ENCODE data around the gene DLK1.

The DLK1 gene

DNA sequence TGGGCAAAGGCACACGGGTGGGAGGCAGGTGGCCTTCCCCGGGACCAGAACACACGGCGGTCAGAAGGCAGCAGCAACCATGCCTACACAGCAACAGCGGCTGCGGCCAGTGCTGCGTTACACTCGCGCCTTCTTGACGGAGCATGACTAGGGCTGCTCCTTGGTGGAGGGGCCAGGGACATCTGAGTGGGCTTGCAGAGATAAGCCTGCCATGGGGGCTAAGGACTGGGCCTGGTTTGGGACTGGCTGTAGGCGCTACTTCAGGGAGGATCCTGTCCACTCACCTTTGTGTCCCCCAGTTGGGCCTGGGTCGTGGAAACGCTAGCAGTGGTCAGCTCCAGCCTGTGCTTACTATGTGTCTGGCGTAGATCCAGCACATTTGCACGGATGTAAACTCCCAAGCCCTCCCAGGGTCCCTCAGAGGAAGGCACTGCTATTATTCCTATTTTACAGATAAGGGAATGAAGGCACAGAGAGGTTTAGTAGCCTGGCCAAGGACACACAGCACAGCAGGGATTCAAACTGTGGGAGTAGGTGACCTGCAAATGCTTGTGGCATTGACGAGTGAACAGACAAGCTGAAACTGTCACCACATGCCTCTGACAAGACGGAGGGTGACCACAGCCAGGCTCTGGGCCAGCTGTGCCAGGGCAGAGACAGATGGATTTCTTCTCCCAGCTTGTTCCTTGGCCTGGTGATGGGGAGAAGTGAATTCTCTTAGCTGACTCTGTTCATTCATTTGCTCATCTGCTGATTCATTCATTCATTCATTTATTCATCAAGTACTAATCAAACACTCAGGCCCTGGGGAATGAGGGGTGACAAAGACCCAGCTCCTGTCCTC is 31.9 kb upstream of the DLK1 start:
- no peak for DNase-seq

DNA sequence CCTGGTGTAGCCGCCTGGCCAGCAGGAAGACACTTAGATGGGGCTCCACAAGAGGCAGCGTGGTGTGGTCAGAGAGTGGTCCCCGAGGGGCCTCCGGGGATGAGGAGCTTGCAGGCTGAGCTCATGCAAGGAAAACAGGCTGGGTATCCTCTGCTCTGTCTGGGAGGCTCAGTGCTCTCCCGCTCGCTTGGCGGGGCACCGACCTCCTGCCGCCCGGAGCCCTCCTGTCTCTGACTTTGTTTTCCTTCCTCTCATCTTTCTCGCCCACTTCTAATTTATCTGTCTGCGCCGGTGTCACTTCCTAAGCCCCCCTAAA is 31.3 kb upstream of the DLK1 start:
- no peak for DNase-seq

DNA sequence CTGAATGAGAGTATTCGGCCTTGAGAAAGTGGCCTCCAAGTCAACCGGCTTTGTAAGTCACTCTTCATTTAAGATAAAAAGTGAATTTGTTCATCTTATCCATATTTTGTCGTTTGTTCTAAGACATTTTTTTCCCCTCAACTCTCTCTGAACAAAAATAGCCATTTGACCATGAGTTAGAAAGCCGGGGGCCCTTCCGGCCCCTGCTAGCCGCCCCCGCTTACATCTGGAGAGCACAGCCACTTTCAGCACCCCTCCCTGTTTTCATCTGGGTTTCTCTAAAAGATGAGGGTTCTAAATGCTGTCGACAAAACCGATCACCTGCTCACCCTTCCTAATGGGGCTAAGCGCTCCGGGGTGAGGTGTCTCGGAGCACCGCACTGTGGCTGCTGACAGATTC is 30.7 kb upstream of the DLK1 start:
- no peak for DNase-seq

DNA sequence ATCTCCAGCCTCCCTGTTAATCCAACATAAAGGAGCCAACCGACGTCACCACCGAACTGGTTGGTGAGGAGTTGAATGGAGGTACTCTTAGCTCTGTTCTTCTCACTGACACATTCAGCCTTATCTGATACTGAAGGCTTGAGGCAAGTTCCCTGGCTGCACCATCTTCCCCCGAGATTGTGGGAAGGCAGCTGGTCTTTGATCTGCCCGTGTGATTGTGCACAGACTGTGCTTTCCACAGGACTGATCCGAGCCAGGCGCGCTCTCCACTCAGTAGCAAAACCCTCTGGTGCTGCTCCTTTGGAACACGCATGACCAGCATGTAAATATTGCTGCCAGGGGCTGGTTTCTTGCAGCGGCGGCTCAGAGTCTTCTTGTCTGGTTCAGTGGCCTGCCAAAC is 30.1 kb upstream of the DLK1 start:
- no peak for DNase-seq

DNA sequence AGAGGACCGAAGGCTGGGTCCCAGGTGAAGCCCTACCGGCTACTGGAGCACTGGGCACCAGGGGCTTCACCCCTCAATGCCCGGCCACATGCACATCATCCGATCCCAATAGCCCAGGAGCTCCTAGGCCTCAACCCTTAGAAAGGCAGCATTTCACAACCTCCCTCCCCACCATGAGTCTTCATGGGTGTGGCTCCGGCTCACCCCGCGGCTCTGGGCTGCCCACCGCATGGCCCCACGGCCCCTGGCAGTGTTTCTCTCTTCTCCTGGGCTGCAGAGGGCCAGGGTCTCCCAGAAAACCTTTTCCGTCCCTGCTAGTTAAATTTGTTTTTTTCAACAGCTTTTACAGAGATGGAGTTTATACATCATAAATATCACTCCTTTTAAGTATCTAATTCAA is 28.6 kb upstream of the DLK1 start:
- no peak for DNase-seq

DNA sequence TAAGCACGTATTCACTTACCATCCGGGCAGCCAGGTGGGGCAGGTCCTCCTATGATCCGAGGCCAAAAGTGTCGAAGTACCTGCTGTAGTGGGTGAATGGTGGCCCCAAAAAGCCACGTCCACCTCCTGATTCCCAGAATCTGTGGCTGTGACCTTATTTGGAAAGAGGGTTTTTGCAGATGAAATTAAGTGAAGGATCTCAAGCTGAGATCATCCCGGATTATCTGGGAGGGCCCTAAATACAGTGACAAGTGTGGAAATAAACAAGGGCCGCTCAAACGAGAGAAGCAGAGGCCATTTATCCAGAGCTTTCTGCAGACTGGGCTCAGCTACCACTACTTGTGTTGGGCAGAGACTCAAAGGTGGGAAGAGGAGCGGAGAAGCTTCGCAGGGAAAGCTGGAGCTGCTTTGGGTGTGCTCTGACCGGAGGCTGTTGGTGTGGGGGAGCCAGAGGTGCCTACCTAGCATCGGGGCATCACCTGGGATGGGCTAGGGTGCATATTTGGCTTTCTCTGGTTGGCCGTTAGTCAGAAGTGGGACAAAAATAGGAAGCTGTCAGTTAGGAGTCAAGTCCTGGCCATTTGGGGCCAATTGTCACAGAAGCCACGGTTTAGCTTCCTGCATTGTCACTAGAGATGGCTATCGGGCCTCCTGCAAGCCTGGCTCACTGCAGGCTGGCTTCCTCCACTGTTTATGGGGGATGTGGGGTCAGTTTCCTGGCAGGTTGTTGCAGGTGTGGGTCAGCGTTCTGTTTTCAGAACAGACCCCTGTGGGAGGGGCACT is 27.8 kb upstream of the DLK1 start:
- DNase-seq: no peak

DNA sequence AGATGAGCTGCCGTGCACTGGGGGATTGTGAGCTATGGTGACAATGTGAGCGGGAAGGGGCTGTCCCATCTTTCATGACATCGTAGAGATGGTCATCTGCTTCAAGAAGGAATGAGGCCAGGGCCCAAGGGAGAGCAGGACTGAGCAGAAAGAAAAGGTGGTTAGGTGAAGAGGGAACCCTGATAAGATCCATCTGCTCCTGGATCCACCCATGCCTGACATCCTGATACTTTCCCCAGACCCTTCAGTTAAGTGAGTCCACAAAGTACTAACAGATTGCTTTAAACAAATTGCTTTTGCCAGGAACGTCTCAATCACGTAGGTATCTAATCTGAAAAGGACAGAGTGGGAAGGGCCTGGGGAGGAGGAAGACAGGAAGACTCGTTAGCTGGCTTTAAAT is 25.4 kb upstream of the DLK1 start:
- no peak for DNase-seq

DNA sequence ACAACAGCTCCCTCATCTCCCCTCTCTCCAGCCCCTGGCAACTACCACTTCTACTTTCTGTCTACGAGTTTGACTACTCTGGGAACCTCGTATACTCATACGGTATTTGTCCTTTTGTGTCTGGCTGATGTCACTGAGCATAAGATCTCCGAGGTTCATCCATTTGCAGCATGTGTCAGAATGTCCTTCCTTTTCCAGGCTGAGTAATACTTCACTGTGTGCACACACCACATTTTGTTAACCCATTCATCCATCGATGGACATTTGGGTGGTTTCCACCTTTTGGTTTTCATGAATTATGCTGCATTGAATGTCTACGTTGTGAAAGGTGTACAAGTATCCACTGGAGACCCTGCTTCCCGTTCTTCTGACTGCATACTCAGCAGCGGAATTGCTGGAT is 24.1 kb upstream of the DLK1 start:
- DNase-seq: no peak

DNA sequence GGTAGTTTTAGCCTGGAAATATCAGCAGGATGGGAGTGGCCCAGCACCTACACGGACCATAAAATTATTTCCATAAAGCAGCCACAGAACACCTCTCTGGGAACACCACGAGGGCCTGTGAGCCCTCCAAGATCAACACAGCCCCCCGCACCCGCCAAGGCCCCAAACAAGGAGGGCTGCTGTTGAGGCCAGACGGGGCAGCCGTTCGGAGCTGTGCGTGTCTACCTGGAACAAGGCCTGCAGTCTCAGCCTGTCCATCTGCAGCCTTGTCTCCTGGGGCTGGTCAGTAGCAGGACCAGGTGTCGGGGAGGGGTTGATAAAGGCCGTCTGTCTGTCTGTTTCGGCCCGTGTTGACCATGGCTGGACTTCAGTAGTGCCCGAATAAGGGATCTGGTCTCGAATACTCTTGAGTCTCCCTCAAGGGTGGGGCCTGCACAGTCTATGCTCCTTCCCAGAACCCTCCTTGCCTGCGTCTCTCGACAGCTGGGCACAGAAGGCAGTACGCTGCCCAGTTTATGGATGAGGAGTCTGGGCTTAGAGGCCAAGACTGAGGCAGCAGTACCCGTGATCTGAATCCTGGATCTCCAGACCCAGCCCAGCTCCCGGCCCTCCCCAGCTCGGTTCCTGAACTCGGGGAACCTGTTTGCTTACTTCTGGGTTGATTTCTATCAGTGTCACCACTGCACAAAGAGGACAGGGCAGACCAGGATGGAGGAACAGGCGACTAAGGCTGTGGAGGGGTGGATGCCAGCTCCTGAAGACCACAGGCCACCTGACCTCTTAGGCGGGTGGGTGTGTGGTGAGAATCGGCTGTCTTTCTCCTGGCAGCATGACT is 23.1 kb upstream of the DLK1 start:
- DNase-seq: no peak

DNA sequence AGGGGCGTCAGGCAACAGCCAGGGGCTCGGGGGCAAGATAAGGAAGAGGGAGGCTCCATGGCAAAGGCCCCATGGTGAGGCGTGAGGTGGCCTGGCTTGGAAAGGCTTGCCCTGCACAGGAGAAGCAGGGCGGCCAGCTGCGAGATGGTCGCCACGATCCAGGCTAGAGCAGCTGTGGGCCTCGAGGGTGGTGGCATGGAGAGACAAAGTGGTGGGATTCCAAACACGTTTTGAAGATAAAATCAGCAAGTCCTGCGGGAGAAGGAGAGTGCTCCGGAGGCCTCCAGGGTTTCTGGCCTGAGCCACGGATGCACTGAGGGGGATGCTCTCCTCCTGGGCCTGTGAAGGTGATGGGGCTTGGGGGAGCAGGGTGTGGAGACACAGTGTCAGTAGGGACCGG is 20.5 kb upstream of the DLK1 start:
- no peak for DNase-seq

DNA sequence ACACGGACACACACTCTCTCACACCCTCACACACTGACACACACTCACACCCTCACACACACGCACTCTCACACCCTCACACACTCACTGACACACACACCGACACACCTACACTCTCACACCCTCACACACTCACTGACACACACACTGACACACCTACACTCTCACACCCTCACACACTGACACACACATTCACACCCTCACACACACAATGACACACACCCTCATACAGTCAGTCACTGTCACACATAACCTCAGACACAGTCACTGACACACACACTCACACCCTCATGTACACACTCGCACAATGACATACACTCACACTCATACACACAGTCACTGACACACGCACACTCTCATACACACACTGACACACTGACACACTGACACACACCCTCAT is 19.8 kb upstream of the DLK1 start:
- DNase-seq: no peak

DNA sequence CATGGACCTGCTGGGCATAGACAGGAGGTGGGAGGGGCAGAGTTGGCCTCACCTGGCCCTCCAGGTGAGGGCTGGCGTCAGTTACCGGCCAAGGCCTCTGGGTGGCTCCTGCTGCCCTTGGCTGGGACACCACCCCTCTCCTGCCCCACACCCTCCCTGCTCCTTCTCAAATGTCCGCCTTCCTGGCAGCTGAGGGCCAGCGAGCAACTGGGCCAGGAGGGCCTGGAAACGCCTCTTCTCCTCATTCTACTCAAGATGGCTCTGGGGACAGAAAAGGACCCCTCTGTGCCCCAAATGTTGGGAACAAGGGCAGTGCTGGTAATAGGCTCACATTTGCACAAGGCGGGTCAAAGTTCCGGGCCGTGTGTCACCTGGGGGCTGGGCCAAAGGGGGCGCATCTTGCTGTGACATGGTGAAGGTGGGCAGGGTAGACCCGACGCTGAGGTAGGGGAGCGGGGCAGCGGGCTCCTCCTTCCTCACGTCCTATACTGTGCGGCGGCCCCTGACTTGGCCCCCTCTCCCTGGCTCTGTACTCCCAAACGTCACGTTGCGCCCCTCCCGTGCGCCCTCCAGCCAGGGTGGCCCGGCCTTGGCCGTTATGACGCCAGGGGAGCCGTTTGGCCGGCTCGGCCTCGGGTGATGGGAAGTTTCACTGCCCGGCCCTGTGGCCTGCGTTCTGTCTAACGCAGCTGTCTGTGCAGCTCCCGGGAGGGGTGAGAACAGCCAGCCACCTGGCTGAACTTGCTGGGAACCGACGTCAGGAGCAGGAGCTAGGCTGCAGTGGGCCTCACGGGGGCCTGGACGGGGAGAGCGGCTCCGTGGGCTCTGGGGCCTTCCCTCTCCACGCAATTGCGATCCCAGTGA is 18.0 kb upstream of the DLK1 start:
- DNase-seq: no peak

DNA sequence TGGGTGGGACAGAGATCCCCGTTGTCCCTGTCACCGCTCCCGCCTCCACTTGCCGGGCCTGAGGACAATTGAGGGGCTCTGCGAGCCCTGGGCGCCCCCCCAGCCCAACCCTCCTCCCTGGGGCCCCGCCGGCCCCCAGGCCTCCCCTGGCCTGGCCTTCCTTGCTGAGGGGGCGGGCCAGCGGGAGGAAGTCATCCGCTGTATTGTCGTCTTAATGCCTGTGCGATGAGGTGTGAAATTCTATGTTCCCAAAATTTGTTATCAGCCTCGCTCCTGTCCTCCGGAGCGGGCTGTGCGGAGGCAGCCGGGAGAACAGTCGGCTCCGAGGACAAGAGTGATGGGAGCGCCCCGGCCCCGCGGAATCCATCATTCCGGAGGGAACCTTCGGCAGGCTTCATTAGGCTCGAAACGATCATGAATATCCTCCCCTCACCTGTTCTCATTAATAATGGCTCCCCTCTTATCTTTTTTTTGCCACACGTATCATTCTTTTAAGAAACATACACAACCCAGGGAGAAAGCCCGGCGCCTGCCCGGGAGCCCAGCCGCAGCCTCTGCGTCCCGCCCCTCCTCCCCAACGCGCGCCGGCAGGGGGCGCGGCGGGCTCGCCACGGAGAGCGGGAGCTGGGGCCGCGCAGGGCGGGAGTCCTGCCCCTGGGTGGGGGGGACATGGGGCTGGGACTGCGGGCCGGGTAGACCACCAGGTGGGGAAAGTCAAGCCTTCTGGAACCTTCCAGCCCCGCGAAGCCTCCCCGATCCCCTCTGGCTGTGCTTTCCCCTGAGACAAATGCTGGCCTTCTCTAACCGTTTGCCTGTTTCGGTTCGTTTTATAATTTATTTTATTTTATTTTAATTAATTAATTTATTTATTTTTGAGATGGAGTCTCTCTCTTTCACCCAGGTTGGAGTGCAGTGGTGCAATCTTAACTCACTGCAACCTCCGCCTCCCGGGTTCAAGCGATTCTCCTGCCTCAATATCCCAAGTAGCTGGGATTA is 17.1 kb upstream of the DLK1 start:
- no peak for DNase-seq

DNA sequence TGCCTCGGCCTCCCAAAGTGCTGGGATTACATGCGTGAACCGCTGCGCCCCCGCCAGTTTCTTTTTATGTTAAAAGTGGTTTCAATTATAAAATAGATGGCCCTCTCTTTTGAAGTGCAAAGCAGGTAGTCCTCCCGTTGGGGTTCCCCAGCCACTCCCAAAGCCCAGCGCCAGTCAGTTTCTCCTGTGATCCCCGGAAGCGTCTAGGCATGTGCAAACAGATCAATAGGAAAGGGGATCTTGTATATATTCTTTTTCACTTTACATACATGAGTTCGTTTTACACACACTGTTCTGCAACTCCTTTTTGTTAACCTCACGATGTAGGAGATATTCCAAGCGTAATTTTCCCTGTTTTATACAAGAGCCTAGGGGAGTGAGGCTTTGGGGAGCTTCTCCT is 16.3 kb upstream of the DLK1 start:
- DNase-seq: no peak

DNA sequence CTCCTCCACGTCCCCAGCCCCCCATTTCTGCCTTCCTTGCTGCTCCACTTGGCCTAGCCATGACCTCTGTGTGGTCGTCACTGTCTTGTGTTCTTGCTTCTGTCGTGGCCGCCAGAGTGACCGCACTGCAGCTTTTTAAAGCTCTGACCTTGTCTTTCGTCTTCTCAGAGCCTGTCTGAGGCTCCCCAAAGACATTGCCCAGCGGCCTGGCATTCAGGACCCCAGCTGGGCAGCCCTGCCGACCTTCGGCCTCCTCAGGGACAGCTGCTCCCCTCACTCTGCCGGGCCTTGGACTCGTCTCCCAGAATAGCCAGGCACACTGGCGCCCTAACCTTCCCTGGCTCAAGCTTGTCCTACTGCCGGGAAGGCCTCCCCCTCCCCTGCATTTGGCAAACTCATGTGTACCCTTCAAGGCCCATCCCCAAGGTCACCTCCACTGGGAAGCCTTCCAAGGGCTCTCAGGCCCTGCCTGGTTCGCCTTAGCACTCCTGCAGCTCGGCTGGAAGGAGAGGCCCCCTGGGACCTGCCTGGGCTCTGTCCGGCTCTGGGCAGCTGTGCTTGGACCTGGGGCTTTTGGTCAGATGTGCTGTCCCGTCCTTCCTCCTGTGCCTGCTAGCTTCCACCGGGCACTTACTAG is 15.7 kb upstream of the DLK1 start:
- DNase-seq: no peak

DNA sequence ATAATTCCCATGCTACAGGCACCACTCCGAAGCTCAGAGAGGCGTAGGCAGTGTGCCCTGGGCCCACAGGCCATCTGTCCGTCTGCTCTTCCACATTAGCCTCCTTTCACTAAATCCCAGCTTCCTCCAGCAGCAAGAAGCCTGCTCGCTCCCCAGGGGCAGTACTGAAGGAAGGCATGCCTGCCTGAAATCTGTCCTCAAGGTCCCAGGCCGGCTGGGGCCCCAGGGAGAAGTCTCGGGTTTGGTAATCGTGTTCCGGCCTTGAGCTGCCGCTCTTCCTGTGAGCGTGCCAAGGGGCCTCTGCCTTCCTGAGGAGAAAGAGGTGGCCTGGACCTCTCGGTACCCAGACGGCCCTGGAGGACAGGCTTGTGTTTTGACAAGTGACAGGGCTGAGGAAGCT is 15.2 kb upstream of the DLK1 start:
- DNase-seq: no peak

DNA sequence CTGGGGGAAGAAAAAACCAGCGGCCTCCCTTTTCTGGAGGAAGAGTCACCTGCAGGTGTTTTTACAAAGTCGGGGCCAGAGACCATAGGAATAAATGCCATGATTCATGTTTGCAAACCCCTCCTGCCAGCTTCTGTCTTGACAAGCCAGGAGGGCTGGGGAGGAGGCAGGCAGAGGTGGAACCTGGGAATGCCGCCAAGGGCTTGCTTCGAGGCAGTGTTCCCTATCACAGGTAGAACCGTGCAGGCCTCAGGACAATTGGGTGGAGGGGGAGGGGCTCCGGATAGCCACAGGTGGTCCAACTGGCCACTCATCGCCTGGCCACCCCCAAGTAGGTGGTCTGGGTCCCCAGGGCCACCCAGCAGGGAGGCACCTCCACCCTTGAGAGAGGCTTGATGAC is 14.2 kb upstream of the DLK1 start:
- no peak for DNase-seq

DNA sequence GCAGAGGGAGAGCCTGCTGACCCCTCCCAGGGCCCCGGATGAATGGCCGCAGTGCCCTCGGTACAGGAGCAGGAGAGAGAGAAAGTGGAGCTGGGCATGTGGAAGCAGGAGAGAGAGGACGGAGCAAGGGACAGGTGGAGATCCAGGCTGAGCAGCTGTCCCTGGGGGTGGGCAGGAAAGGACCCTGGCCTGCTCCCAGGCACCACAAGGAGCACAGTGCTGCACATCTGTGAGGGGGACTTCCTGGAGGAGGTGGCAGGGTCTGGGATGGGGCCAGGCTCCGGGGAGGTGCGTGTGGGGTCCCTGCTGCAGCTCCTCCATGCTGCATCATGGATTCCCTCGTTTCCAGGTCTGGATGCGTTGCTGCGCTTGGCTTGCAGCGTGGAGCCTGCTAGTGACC is 13.0 kb upstream of the DLK1 start:
- no peak for DNase-seq

DNA sequence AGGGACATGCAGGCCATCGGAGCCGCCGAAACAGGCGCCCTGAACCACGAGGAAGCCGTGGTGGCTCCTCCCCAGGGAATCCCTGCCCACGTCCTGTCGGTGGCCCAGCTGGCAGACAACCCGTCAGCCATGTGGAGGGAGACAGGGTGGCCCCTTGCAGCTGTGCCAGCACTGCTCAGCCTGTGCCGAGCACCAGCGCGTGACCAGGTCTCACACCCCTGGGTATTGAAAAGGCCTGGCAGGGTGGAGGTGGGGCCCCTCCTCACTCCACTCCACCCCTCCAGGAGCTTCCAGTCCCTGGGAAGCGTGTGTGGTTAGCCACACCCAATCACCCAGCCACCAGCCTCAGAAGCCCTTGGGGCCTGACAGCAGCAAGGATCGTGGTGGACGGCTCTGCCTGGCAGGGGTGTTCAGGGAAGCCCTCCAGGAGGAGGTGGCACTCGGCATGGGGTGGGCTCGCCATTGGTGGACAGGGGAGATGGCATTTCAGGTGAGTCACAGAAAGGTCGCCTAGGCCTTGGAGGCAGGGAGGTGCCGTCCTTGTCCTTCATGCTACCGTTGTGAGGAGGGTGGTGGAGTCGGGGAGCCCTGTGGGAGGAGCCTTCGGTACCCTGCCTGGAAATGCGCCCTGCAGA is 12.3 kb upstream of the DLK1 start:
- no peak for DNase-seq

DNA sequence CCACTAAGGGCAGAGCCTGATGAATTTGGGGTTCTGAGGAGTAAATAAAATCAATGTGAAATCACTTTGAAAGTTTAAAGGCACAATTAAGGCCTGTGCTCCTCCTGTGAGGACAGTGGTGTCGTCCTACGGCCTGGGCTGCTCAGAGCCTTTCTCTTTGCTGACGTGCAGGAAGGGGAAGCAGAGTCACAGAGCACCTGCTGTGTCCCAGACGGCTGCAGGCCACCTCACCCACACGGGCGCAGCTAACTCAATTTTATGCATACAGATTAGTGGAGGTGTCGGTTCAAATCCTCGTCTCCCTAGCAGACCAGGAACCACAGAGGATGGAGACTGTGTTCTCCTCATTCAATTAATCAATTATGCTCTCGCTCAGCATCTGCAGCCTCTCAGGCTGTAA is 11.4 kb upstream of the DLK1 start:
- DNase-seq: no peak

DNA sequence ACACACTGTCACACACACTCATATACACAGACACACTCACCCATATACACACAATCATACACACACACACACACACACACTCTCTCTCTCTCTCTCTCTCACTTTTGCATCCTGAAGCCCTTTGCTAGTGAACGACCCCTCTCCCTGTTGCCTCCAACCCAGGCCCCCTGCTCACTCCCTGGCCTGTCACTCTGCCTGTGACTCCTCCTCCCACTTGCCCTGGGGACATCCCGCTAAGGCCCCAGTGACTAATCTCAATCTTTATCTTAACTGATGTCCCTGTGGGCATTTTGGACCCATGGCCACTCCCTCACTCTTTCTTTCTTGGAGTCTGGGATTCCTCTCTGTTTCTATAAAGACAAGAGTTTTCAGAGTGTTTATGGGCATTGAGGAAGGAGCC is 10.9 kb upstream of the DLK1 start:
- no peak for DNase-seq
